DOHH2 (cell line): Measurements from ENCODE around the gene SLCO3A1.

ENCODE experiments used
- H3F3A ChIP-seq: fragments of 200-600 bp; sonication (generic), shearing (Covaris generic); 2 replicates; pipeline ENCODE4 v1.6.0; 2016; ENCODE audit warnings: antibody characterized with exemption, mild to moderate bottlenecking; ENCODE audit not compliant: control insufficient read depth, insufficient read depth
- H3K27ac ChIP-seq: fragments of 200-600 bp; sonication (generic); 2 replicates; pipeline ENCODE4 v1.5.1; 2014; ENCODE audit warnings: low read depth, mild to moderate bottlenecking, low read length, moderate library complexity
- H3K27me3 ChIP-seq: fragments of 200-600 bp; sonication (generic); 2 replicates; pipeline ENCODE4 v1.6.1; 2014; ENCODE audit warnings: mild to moderate bottlenecking, low read length, mixed read lengths; ENCODE audit not compliant: control insufficient read depth
- H3K36me3 ChIP-seq: fragments of 200-600 bp; sonication (generic); 2 replicates; pipeline ENCODE4 v1.6.1; 2014; ENCODE audit warnings: mild to moderate bottlenecking, low read length, moderate library complexity, mixed read lengths; ENCODE audit not compliant: control insufficient read depth
- H3K4me1 ChIP-seq: fragments of 200-600 bp; sonication (generic); 2 replicates; pipeline ENCODE4 v1.6.1; 2014; ENCODE audit warnings: mild to moderate bottlenecking, low read length, mixed read lengths; ENCODE audit not compliant: control insufficient read depth
- H3K4me2 ChIP-seq: fragments of 200-600 bp; sonication (generic); 2 replicates; pipeline ENCODE4 v1.6.0; 2014; ENCODE audit warnings: mild to moderate bottlenecking, low read length, moderate library complexity
- H3K4me3 ChIP-seq: fragments of 200-600 bp; sonication (generic); 2 replicates; pipeline ENCODE4 v1.5.1; 2014; ENCODE audit warnings: mild to moderate bottlenecking, low read length, mixed read lengths
- H3K79me2 ChIP-seq: fragments of 200-600 bp; sonication (generic); 2 replicates; pipeline ENCODE4 v1.6.1; 2014; ENCODE audit warnings: mild to moderate bottlenecking, low read length, mixed read lengths; ENCODE audit not compliant: control insufficient read depth
- H3K9me2 ChIP-seq: fragments of 200-600 bp; sonication (generic); replicated peaks from 2 replicates; pipeline ENCODE4 v1.6.1; 2014; ENCODE audit warnings: mild to moderate bottlenecking, low read length, mixed read lengths; ENCODE audit not compliant: control insufficient read depth
- H3K9me3 ChIP-seq: fragments of 200-600 bp; sonication (generic); 2 replicates; pipeline ENCODE4 v1.6.1; 2014; ENCODE audit warnings: antibody characterized with exemption, low read length, mixed read lengths; ENCODE audit not compliant: control insufficient read depth, insufficient read depth
- H4K20me1 ChIP-seq: fragments of 200-600 bp; sonication (generic); 2 replicates; pipeline ENCODE4 v1.6.0; 2014; ENCODE audit warnings: low read depth, mild to moderate bottlenecking, antibody characterized with exemption, low read length, moderate library complexity; ENCODE audit not compliant: control insufficient read depth, insufficient read depth
- CTCF ChIP-seq: fragments of 200-600 bp; sonication (generic); IDR thresholded peaks from one replicate; pipeline ENCODE4 v1.5.1; 2014; ENCODE audit warnings: antibody characterized with exemption, mild to moderate bottlenecking, low read depth, low read length; ENCODE audit not compliant: poor library complexity, severe bottlenecking
- EZH2phosphoT487 ChIP-seq: fragments of 200-600 bp; sonication (generic); IDR thresholded peaks from 2 replicates; pipeline ENCODE4 v1.6.1; 2017; ENCODE audit warnings: borderline replicate concordance, mild to moderate bottlenecking, antibody characterized with exemption, low read length, moderate library complexity, mixed read lengths

SLCO3A1 gene

GRCh38 chr15:92049290-92049989, 195.9 kb downstream of the SLCO3A1 start:
- Histone ChIP-seq H3F3A (no peaks in the 10 kb centered on the region), H3K27me3 (no peaks in the 10 kb centered on the region), H3K9me3 (no peaks in the 10 kb centered on the region), H3K4me3 (no peak overlapping the region), H3K4me2 (no peak overlapping the region), H4K20me1 (peaks cover 4% of the 10 kb centered on the region; the same call in 1 of the 2 replicates), H3K79me2 (no peaks in the 10 kb centered on the region), H3K9me2 (no peaks in the 10 kb centered on the region), H3K36me3 (no peaks in the 10 kb centered on the region), H3K4me1 (no peaks in the 10 kb centered on the region), H3K27ac (no peak overlapping the region)
- no peak for TF ChIP-seq EZH2phosphoT487
- TF ChIP-seq CTCF = no peak

- no peak overlapping the region for H3K27ac ChIP-seq
- no peak overlapping the region for H3K4me3 ChIP-seq
- no peak for TF ChIP-seq CTCF
- TF ChIP-seq EZH2phosphoT487 = no peak
- no peaks in the 10 kb centered on the region for H3K9me2 ChIP-seq
- H3K4me2 ChIP-seq = no peak overlapping the region
- no peaks in the 10 kb centered on the region for H3K9me3 ChIP-seq
- H3K79me2 ChIP-seq = no peaks in the 10 kb centered on the region
- peaks cover 4% of the 10 kb centered on the region; the same call in 1 of the 2 replicates for H4K20me1 ChIP-seq
- H3K36me3 ChIP-seq = no peaks in the 10 kb centered on the region
- no peaks in the 10 kb centered on the region for H3K4me1 ChIP-seq
- no peaks in the 10 kb centered on the region for H3F3A ChIP-seq
- H3K27me3 ChIP-seq = no peaks in the 10 kb centered on the region
These were observed 196.9 kb downstream of the SLCO3A1 start for GRCh38 chr15:92050220-92050898.

- no peaks in the 10 kb centered on the region for H3K36me3 ChIP-seq
- H3K9me3 ChIP-seq = no peaks in the 10 kb centered on the region
- peaks cover 4% of the 10 kb centered on the region; the same call in 1 of the 2 replicates for H4K20me1 ChIP-seq
- no peaks in the 10 kb centered on the region for H3K4me1 ChIP-seq
- TF ChIP-seq EZH2phosphoT487 (no peak), CTCF (no peak)
- no peak overlapping the region for H3K4me3 ChIP-seq
- H3K9me2 ChIP-seq = no peaks in the 10 kb centered on the region
- H3K79me2 ChIP-seq = no peaks in the 10 kb centered on the region
- no peak overlapping the region for H3K4me2 ChIP-seq
- H3K27me3 ChIP-seq = no peaks in the 10 kb centered on the region
- H3K27ac ChIP-seq = no peak overlapping the region
- H3F3A ChIP-seq = no peaks in the 10 kb centered on the region
These were observed 198.2 kb downstream of the SLCO3A1 start for GRCh38 chr15:92051716-92052115.
